ENCODE measurements around the gene C1orf105. TPM values are rescaled to one million over a fixed set of nuclear protein-coding genes. Genes with fewer than 3 reads are reported as not detected.
A peak's percentile ranks its signal among the peaks of the same experiment; 100 is the strongest.

The C1orf105 gene
- polyA plus RNA-seq, 1 donor (not counting 4 experiments of a cell fraction or from before 2014, with no cell fraction given): not detected

- H4K20me1 ChIP-seq (ENCODE audit: control insufficient read depth, extremely low read depth, insufficient read depth, low read length): no peaks in the 10 kb centered on the region
- no peaks in the 10 kb centered on the region for H3K27me3 ChIP-seq (ENCODE audit: control insufficient read depth, extremely low read depth, insufficient read depth, low read length)
- no peaks in the 10 kb centered on the region for H3K9me3 ChIP-seq (ENCODE audit: control insufficient read depth, low read depth, low read length)
- no peak for DNase-seq (ENCODE audit: low read depth, low spot score)
- no peak overlapping the region for H2AFZ ChIP-seq (ENCODE audit: control insufficient read depth, low read length)
- dilution Hi-C loops (cut with MboI; ENCODE audit: extremely low pct_ligation_motif_present, low sequenced_read_pairs): no loop called here
- no peak overlapping the region for H3K27ac ChIP-seq (ENCODE audit: control insufficient read depth, insufficient read depth, low read length)
- no peak for FAIRE-seq
- H3K4me3 ChIP-seq (ENCODE audit: control insufficient read depth in 2 of 3, extremely low read depth in 1 of 3, insufficient read depth in 2 of 3, low read depth in 1 of 3, low read length in 3 of 3): no peak overlapping the region
- no peak overlapping the region for H3K9ac ChIP-seq (ENCODE audit: control insufficient read depth, extremely low read depth, insufficient read depth, low read length)
- H3K79me2 ChIP-seq (ENCODE audit: control insufficient read depth, insufficient read depth, low read length): no peaks in the 10 kb centered on the region
- H3K4me1 ChIP-seq (ENCODE audit: control insufficient read depth, extremely low read depth, insufficient read depth, low read length): peaks cover 10% of the 10 kb centered on the region
- no peak for TF ChIP-seq EZH2 (IDR thresholded peaks at IDR 0.05; ENCODE audit: low read length)
- no peak for TF ChIP-seq CTCF (optimal IDR thresholded peaks at IDR 0.05 in 1 of 3, IDR thresholded peaks at IDR 0.05 in 1 of 3, conservative IDR thresholded peaks at IDR 0.05 in 1 of 3; ENCODE audit: extremely low read depth in 1 of 3, insufficient read depth in 2 of 3, low read length in 3 of 3)
- H3K9me1 ChIP-seq (ENCODE audit: control insufficient read depth, extremely low read depth, insufficient read depth, low read length): no peaks in the 10 kb centered on the region
- H3K4me2 ChIP-seq (ENCODE audit: control insufficient read depth, extremely low read depth, insufficient read depth, low read depth, low read length): no peak overlapping the region
- H3K36me3 ChIP-seq (ENCODE audit: control insufficient read depth in 2 of 2, extremely low read depth in 1 of 2, insufficient read depth in 2 of 2, low read length in 2 of 2): no peaks in the 10 kb centered on the region
These were observed 37.1 kb downstream of the C1orf105 start for GRCh38 chr1:172457479-172458130.

- H3K27ac ChIP-seq (ENCODE audit: control insufficient read depth, insufficient read depth, low read length): no peak overlapping the region
- H3K27me3 ChIP-seq (ENCODE audit: control insufficient read depth, extremely low read depth, insufficient read depth, low read length): no peaks in the 10 kb centered on the region
- no peaks in the 10 kb centered on the region for H3K9me1 ChIP-seq (ENCODE audit: control insufficient read depth, extremely low read depth, insufficient read depth, low read length)
- no peaks in the 10 kb centered on the region for H3K36me3 ChIP-seq (ENCODE audit: control insufficient read depth in 2 of 2, extremely low read depth in 1 of 2, insufficient read depth in 2 of 2, low read length in 2 of 2)
- no peaks in the 10 kb centered on the region for H3K79me2 ChIP-seq (ENCODE audit: control insufficient read depth, insufficient read depth, low read length)
- no peak overlapping the region for H3K4me2 ChIP-seq (ENCODE audit: control insufficient read depth, extremely low read depth, insufficient read depth, low read depth, low read length)
- H4K20me1 ChIP-seq (ENCODE audit: control insufficient read depth, extremely low read depth, insufficient read depth, low read length): no peaks in the 10 kb centered on the region
- FAIRE-seq (peak; percentile 97), DNase-seq (ENCODE audit: low read depth, low spot score) (no peak)
- peaks cover 10% of the 10 kb centered on the region for H3K4me1 ChIP-seq (ENCODE audit: control insufficient read depth, extremely low read depth, insufficient read depth, low read length)
- TF ChIP-seq EZH2 (IDR thresholded peaks at IDR 0.05; ENCODE audit: low read length) (no peak), CTCF (optimal IDR thresholded peaks at IDR 0.05 in 1 of 3, IDR thresholded peaks at IDR 0.05 in 1 of 3, conservative IDR thresholded peaks at IDR 0.05 in 1 of 3; ENCODE audit: extremely low read depth in 1 of 3, insufficient read depth in 2 of 3, low read length in 3 of 3) (no peak)
- dilution Hi-C loops (cut with MboI; ENCODE audit: extremely low pct_ligation_motif_present, low sequenced_read_pairs): no loop called here
- no peak overlapping the region for H2AFZ ChIP-seq (ENCODE audit: control insufficient read depth, low read length)
- no peak overlapping the region for H3K4me3 ChIP-seq (ENCODE audit: control insufficient read depth in 2 of 3, extremely low read depth in 1 of 3, insufficient read depth in 2 of 3, low read depth in 1 of 3, low read length in 3 of 3)
- no peaks in the 10 kb centered on the region for H3K9me3 ChIP-seq (ENCODE audit: control insufficient read depth, low read depth, low read length)
- H3K9ac ChIP-seq (ENCODE audit: control insufficient read depth, extremely low read depth, insufficient read depth, low read length): no peak overlapping the region
These were observed 39.7 kb downstream of the C1orf105 start for GRCh38 chr1:172460177-172460576.

Measured in keratinocyte (primary cell).